Hepatocyte (in vitro differentiated cells): ENCODE results near the gene CELF5.

Experiments used
- EZH2 ChIP-seq: fragments of 200-600 bp; sonication (generic); IDR thresholded peaks from 2 replicates; pipeline ENCODE4 v1.6.1; 2016; ENCODE audit warnings: antibody characterized with exemption, mild to moderate bottlenecking, borderline replicate concordance
- TF ChIP-seq, protein P1 (sequence below): fragments of 200-600 bp; sonication (generic); IDR thresholded peaks from 2 replicates; pipeline ENCODE4 v1.5.1; 2016; ENCODE audit warnings: antibody characterized with exemption, mild to moderate bottlenecking; ENCODE audit not compliant: poor library complexity

DNA sequence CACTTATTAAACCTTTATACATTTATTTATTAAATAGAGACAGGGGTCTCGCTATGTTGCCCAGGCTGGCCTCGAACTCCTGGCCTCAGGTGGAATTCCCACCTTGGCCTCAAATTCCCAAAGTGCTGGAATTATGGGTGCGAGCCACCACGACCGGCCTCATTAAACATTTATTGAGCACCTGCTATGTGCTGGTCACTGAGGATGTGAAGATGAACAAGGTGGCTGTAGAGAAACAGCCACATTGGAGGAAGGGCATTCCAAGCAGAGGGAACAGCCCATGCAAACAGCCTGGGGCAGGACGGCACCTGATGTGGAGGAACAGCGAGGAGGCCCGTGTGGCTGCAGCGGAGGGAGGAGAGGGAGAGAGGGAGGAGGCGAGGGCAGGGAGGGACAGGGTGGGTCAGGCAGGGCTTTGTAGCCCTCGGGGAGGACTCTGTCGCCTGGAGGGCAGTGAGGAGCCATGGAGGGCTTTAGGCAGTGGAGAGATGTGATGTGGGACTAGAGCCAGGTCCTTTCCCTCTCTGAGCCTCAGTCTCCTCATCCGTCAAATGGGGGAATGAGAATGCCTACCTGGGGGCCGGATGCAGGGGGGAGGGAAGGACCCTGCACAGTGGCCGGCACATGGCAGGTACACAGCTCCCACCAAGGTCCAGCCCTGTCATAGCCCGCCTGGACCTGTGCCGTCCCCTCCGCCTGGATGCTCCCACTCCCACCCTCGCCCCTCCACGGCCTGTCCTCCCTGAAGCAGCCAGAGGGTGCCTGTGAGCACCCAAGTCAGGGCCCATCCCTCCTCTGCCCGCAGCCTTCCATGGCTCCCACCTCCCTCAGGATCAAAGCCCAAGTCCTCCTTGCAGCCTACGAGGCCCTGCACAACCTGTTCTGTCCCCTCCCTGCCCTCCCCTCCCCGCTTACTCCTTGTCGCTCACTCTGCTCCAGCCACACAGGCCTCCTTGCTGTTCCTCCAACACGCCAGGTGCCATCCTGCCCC lies 120.4 kb downstream of the CELF5 start:
- TF ChIP-seq, protein P1, sequence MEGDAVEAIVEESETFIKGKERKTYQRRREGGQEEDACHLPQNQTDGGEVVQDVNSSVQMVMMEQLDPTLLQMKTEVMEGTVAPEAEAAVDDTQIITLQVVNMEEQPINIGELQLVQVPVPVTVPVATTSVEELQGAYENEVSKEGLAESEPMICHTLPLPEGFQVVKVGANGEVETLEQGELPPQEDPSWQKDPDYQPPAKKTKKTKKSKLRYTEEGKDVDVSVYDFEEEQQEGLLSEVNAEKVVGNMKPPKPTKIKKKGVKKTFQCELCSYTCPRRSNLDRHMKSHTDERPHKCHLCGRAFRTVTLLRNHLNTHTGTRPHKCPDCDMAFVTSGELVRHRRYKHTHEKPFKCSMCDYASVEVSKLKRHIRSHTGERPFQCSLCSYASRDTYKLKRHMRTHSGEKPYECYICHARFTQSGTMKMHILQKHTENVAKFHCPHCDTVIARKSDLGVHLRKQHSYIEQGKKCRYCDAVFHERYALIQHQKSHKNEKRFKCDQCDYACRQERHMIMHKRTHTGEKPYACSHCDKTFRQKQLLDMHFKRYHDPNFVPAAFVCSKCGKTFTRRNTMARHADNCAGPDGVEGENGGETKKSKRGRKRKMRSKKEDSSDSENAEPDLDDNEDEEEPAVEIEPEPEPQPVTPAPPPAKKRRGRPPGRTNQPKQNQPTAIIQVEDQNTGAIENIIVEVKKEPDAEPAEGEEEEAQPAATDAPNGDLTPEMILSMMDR = no peak
- TF ChIP-seq EZH2 = no peak
